ENCODE measurements around the gene SFMBT2. TPM values are rescaled to one million over a fixed set of nuclear protein-coding genes. Genes with fewer than 3 reads are reported as not detected.

Gene SFMBT2
- total and polyA plus RNA-seq, 8 donors: 4.1 to 12.6 (median 5.2) TPM

GRCh38 chr10:7298495-7298894, 112.3 kb downstream of the SFMBT2 start:
- no peaks in the 10 kb centered on the region for H3K4me1 ChIP-seq
- DNase-seq (no peak), ATAC-seq (no peak)
- intact Hi-C loops (cut with DNase I): no loop called here
- no peak overlapping the region for H3K4me3 ChIP-seq
- no peaks in the 10 kb centered on the region for H3K36me3 ChIP-seq
- no peak for TF ChIP-seq CTCF (IDR thresholded peaks at IDR 0.05)
- H3K9me3 ChIP-seq: no peaks in the 10 kb centered on the region
- H3K27ac ChIP-seq: no peak overlapping the region
- H3K27me3 ChIP-seq: no peaks in the 10 kb centered on the region

DNA sequence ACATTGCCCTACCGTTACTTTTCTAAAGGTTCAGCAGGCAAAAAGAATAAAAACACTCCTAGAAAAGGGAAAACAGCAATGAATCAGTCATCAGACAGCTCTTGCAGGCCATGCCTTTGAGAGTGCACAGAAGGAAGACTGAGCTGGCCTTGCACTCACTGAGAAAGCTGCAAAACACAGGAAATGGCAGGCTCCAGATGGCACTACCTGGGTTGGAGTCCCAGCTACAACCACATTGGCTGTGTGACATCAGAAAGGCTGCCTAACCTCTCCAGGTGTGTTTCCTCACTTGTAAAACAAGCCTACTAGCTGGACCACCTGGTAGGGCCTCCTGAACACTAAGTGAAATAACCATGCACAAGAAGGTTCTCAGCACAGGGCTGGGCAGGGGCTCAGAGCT, 113.7 kb downstream of the SFMBT2 start:
- H3K4me3 ChIP-seq: no peak overlapping the region
- no peaks in the 10 kb centered on the region for H3K4me1 ChIP-seq
- intact Hi-C loops (cut with DNase I): no loop called here
- DNase-seq: no peak
- H3K27me3 ChIP-seq: no peaks in the 10 kb centered on the region
- no peak overlapping the region for H3K27ac ChIP-seq
- no peaks in the 10 kb centered on the region for H3K9me3 ChIP-seq
- no peaks in the 10 kb centered on the region for H3K36me3 ChIP-seq
- no peak for ATAC-seq
- no peak for TF ChIP-seq CTCF (IDR thresholded peaks at IDR 0.05)

DNA sequence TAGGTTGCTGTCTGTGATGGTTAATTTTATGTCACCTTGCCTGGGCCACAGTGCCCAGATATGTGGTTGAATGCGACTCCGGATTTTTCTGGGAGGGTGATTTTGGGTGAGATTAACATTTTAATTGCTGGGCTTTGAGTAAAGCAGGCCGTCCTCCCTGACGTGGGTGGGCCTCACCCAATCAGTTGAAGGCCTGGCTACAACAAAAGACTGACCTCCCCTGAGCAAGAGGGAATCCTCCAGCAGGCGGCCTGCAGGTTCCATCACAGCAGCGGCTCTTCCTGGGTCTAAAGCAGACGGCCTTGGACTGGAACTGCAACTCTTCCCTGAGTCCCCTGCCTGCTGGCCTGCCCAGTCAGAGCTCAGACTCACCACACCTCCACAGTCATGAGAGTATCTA, 114.2 kb downstream of the SFMBT2 start:
- H3K27ac ChIP-seq: no peak overlapping the region
- no peak for TF ChIP-seq CTCF (IDR thresholded peaks at IDR 0.05)
- no peak for ATAC-seq

GRCh38 chr10:7296076-7296475, 114.8 kb downstream of the SFMBT2 start:
- H3K36me3 ChIP-seq: no peaks in the 10 kb centered on the region
- H3K9me3 ChIP-seq: no peaks in the 10 kb centered on the region
- no peak for TF ChIP-seq CTCF (IDR thresholded peaks at IDR 0.05)
- no peak overlapping the region for H3K27ac ChIP-seq
- H3K4me1 ChIP-seq: no peaks in the 10 kb centered on the region
- DNase-seq (no peak), ATAC-seq (no peak)
- intact Hi-C loops (cut with DNase I): no loop called here
- H3K27me3 ChIP-seq: no peaks in the 10 kb centered on the region
- H3K4me3 ChIP-seq: no peak overlapping the region

More for the DNA sequence above, 114.2 kb downstream of the SFMBT2 start:
- Histone ChIP-seq H3K9me3 (no peaks in the 10 kb centered on the region), H3K4me1 (no peaks in the 10 kb centered on the region), H3K4me3 (no peak overlapping the region), H3K36me3 (no peaks in the 10 kb centered on the region), H3K27me3 (no peaks in the 10 kb centered on the region)
- intact Hi-C loops (cut with DNase I): no loop called here
- DNase-seq: no peak

DNA sequence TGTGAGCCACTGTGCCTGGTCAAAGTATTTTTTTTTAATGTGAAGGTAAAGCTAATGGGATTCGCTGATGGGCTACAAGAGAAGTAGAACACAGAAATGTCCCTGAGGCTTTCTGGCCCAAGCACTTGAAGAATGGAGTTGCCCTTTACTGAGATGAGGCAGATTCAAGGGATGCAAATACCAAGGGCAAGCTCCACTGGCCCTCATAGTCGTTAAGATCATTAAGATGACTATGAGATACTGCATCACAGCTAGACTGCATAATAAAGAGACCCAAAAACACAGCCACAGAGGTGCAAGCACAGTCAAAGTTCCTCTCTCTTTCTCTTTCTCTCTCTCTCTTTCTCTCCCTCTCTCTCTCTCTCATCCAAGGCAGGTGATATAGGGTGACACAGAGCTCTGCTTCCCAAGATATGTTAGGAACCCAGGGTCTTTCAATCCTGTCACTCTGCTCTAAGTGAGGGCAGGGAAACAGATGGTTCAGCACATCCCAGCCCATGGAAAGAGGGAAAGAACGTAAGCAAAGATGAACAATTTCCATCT, 117.4 kb downstream of the SFMBT2 start:
- intact Hi-C loops (cut with DNase I): no loop called here
- Histone ChIP-seq H3K27ac (no peak overlapping the region), H3K4me1 (no peaks in the 10 kb centered on the region), H3K9me3 (no peaks in the 10 kb centered on the region), H3K27me3 (no peaks in the 10 kb centered on the region), H3K4me3 (no peak overlapping the region), H3K36me3 (no peaks in the 10 kb centered on the region)
- DNase-seq: no peak
- TF ChIP-seq CTCF (IDR thresholded peaks at IDR 0.05): no peak
- no peak for ATAC-seq

Measured in left lung (tissue), 10 donors.